ENCODE results near the gene PANK2.
"Not testable (repeated sequence)": the region's sequence is repeated elsewhere in the genome, so short reads cannot be mapped to it uniquely, and the experiment has no call there.

The PANK2 gene

DNA sequence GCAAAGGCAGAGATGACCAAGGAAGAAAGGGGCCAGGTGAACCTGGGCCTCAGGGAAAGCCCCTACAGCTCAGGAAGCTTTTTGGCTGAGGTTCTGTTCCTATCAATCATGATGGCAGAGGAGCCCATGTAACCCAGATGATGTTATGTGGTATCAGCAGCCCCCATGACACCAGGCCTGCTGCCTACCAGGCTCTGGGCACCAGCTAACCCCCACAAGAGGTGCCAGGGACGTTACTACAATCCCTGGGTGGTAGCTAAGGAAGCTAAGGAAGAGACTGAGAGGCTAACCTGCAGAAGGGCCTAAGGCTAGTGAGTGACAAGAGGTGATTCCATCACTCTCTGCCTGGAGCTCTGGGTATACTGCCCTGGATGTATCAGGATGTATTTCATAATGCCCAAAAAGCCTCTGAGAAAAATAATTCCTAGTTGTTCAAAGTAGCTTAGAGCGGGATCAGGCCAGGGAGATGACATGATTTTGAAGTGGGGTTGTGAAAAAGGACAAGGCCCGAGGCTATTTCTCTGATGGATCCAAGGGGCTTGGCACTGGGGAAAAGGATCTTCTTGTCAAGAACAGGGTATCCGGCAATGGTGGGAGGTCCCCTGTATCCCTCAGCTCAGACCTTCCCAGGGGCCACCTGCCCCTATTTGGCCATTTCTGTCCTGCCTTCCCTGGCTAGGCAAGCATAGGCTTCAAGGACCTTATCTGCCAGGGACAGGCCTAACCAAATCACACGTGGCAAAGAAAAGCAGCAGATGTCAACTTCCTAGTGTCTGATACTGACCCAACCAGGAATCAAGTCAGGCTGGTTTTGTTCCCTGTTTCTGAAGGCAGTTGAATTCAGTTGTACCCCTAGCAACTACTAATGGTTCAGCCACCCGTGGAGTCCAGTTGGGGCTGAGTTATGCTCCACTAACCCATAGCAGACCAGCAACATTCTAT, 41.3 kb downstream of the PANK2 start:
- FAIRE-seq, result no peak

DNA sequence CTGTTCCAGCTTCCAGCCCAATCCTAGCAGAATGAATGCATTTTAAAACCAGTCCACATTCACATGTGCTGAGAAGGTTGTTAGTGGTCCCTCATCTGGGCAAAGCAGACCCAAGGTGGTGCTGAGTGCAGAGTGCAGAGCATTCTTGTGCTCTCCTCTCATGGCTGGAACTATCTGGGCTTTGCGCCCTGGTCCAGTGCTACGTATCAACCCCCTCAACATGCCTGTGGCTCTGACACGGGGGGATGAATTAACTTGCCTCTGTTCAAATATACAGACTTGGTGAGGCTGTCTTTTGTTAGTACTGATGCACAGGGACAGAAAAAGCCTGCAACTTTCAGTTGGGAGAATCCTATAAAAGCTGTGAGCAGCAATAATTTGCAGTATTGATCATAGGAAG, 42.5 kb downstream of the PANK2 start:
- no peak for FAIRE-seq

DNA sequence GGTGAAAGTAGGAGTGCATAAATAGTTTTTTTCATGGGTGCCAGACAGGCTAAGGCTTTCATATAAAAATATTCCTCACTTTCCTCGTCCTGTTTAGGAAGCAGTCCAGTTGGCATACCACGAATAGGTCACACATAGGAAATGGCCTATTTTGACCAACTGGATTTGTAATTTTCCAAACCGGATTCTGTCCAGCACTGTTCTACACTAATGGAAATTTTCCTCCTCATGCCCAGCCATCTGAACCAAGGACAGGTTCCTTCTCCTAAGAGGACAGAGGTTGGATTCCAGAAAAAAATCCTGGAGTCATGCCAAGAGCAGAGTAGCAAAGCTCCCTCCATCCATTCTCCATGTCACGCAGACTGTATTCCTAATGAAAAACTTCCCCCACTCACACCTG, 43.1 kb downstream of the PANK2 start:
- FAIRE-seq, result no peak

DNA sequence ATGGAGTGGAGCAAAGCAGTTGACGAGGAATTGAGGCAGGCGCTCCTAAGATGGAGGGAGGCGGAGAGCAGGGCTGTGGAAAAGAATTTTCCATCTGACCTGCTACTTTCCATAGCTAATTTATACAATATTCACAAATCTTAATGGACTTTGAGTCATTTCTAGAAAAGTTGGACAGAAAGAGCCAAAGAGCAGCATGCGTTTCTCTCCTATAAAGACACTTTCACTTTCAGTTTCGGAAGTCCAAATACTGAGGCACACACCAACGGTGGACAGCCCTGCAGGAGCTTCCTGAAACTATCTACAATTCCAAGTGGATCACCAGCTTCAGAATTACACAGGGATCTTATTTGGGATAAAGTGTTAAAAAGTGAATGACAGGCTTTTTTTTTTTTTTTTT, 43.5 kb downstream of the PANK2 start:
- FAIRE-seq, result no peak

DNA sequence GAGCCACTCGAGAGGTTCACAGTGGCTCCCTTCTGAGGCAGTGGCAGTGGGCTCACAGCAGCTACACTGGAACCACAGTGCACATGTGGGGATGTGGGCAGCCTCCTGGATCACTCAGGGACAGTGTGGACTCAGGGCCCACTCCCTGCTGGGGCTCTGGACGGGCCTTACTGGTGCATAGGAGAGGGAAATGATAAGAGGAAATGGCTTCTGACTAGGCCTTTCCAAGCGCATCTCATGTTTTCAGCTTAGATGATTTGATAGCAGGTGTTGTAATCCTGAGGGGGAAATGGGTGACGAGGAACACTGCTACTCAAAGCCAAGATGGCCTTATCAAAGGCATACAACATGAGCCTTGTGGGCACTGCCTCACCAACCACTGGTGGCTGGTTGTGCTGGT, 44.0 kb downstream of the PANK2 start:
- FAIRE-seq, result no peak

DNA sequence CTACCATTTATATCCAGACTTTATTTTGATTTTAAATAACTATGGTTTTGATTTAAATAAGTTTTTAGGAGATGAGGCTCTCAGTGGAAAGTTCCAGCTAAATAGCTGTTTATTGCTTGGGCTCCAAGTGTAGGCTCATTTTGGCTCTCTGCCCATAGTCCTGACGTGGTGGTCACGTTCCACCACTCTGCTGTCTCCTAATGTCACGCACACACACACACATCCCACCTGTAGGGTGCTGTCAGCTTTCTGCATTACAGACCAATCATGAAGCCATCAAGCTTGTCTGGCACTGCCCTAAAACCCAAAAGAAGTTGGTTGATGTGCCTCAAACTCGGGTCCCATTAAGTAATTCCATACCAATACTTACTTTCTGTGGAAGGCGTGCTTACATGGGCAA, 45.4 kb downstream of the PANK2 start:
- FAIRE-seq, result no peak

DNA sequence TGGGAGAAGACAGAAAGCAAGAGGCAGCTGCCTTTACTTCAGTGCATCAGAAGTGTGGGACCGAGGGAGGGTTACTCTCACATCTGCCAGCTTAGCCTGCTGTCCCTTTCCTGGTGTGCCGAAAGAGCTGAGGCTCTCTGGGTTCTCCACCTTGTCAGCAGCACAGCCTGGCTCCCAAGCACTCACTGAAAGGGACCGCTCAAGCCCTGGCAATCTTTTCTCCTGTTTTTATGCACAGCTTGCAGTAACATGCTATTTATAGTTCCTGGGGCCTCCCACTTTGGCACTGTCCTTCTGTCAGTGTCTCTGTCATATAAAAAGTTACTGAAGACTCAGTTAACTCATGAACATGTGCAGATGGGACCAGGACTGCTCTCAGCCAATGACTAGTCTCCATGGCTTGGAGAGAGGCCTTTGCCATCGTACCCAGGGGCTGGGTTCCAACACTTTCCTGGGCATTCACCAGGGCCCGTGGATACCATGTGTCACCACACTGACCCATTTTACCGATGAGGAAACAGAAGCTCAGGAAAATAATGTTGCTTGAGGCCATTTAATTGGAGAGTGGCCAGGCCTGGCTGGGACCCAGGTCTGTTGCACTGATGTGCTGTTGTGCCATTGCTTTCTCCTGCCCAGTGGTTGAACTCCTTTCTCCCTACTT, 46.2 kb downstream of the PANK2 start:
- FAIRE-seq, result no peak

DNA sequence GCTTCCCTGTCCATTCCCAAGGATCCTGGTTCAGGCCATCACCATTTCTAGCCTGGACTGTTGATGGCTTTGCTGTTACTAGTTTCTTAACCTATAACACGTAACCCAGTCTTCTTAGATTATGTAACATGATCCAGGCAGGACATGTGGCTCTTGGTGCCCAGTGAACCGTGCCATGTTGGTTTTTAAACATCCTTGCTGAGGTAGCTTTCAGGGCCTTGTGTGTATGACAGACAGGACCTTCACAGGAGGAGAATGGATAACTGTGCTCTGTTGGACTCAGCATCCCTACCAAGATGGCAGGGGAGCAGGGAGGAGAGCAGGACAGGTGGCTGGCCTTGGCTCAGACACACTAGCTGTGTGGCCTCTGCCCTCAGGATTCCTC, 46.8 kb downstream of the PANK2 start:
- no peak for FAIRE-seq

DNA sequence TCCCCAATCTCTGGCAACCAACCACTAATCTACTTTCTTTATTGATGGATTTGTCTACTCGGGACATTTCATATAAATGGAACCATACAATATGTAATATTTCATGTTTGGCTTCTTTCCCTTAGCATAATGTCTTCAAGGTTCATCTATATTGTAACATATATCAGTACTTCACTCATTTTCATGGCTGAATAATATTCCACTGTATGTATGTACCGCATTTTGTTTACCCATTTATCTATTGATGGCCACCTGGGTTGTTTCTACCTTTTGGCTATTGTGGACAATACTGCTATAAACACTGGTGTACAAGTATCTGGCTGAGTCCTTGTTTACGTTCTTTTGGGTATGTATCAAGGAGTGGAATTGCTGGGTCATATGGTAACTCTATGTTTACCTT, 48.4 kb downstream of the PANK2 start:
- FAIRE-seq, result no peak

DNA sequence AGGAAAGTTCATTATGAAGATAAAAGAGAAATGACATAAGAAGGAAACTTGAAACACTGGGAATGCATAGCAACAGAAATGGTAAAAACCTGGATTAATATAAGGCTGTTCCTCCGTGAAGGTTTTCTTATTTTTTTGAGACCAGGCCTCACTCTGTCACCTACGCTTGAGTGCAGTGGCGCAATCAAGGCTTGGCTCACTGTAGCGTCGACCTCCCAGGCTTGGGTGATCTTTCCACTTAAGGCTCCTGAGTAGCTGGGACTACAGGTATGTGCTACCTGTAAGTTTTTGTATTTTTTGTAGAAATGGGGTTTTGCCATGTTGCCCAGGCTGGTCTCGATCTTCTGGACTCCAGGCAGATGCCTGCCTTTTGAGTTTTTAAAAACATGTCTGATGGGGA, 51.7 kb downstream of the PANK2 start:
- no peak for FAIRE-seq

DNA sequence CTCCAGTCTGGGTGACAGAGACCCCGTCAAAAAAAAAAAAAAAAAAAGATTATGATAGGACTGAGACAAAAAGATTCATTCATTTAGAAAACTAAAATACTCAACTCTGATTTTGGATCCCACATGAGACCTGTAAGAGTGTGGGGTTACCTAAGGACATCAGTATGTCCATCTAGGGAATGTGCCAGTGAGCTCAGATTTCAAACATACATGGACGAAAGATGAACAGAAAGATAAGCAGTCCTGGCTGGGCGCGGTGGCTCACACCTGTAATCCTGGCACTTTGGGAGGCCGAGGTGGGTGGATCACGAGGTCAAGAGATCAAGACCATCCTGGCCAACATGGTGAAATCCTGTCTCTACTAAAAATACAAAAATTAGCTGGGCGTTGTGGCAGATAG, 57.5 kb downstream of the PANK2 start:
- FAIRE-seq, result not testable (repeated sequence)

DNA sequence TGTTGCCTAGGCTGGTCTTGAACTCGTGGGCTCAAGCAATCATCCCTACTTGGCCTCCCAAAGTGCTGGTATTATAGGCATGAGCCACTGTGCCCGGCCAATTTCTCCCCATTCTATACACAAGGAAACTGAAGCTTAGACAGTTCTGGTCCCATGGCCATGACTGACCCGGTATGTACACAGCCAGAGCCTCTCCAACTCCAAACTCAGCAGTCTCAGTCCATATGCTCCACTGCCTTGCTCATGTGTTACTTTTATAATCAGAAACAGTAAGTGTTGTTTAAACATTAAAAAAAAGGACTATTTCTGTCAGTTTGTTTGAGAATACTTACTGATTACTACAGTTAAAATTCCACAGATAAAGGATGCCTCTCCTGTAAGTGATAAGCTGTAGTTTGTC, 75.5 kb downstream of the PANK2 start:
- no peak for FAIRE-seq

DNA sequence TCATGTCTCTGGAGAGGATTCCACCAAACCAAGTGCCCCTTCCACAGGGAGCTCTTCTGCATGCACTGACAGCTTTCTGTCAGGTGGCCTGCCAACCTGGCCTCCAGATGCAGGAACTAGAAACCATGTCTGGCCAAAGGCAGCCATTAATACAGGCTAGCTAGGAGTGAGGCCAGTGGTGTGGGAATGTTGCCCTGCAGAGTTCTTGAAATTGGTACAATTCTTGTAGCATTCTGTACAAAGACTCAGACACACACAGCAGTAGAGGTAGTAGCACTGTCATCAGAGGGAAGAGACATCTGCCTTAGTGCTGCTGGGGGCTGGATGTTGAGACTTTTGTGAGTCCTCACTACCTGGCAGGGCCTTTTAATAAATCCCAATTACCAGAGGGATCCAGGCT, 77.4 kb downstream of the PANK2 start:
- FAIRE-seq, result no peak

DNA sequence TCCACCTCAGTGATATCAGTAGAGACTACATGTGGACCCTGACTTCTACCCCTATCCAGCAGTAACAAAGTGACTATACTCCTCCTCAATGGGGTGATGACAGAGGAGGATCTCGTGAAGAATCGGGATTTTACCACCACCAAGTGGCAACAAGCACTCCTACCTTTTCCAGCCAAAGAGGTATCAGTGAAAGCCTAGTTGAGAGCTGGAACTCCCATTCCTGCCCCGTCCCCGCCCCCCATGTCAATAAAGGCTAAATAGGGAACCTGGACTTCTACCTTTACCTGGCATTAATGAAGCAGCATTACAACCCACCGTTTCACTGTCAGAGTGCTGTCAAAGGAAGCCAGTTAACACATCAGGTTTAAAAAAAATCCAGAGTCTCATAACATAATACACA, 80.8 kb downstream of the PANK2 start:
- FAIRE-seq, result no peak

DNA sequence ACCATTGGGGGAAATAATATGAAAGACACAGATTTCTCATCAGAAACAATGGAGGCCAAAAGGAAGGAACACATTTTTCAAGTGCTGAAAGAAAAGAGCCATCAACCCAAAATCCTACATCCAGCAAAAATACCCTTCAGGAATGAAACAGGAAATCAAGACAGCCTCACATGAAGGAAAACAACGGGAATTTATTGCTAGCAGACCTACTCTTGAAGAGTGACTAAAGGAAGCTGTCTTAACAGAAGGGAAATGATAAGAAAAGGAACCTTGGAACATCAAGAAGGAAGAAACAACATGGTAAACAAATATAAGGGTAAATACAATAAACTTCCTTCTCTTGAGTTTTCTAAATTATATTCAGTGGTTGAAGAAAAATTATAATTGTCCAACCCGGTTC, 82.0 kb downstream of the PANK2 start:
- no peak for FAIRE-seq

DNA sequence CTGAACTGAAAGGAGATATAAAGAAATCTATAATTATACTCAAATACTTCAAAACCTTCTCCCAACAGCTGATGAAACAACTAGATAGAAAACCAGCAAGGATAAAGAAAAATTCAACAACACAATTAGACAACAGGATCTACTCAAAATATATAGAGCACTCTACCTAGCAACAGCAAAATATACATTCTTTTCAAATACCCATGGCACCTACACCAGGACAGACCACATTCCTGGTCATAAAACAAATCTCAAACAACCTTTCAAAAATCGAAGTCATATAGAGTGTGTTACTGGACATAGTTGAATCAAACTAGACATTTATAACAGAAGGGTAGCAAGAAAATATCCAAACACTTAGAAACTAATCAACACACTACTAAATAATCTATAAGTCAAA, 83.0 kb downstream of the PANK2 start:
- no peak for FAIRE-seq

DNA sequence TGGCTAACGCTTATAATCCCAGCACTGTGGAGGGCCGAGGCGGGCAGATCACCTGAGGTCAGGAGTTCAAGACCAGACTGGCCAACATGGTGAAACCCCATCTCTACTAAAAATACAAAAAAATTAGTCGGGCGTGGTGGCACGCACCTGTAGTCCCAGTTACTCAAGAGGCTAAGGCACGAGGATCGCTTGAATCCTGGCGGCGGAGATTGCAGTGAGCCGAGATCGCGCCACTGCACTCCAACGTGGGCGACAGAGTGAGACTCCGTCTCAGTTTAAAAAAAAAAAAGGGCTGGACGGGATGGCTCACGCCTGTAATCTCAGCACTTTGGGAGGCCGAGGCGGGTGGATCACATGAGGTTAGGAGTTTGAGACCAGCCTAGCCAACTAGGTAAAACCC, 83.4 kb downstream of the PANK2 start:
- not testable (repeated sequence) for FAIRE-seq

DNA sequence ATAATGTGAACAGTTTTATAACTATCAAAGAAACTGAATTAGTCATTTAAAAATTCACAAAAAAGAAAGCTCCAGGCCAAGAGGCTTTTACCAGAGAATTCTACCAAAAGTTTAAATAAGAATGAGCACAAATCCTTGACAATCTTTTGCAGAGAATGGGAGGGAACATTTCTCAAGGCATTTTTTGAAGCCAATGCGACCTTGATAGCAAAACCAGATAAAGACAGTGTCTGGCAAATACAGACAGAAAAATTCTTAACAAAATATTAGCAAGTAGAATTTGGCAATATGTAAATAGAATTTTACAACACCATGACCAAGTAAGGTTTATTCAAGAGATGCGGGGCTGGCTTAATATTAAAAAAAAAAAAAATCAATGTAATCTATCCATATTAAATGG, 84.5 kb downstream of the PANK2 start:
- no peak for FAIRE-seq

DNA sequence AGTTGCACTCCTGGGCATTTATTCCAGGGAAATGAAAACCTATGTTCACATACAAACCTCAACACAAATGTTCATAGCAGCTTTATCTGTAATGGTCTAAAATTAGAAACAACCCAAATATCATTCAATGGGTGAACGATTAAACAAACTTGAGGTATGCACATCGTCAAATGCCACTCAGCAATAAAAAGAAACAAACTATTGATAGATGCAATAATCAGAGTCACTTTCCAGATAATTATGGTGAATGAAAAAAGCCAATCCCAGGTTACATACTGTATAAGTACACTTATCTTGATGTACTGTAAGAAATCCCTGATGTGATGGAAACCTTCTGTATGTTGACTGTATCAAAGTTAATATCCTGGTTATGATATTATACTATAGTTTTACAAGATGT, 87.3 kb downstream of the PANK2 start:
- FAIRE-seq, result no peak

Measured in TTC549 (cell line).